Measurements from ENCODE around the gene TSR1. TPM values are rescaled to one million over a fixed set of nuclear protein-coding genes. Genes with fewer than 3 reads are reported as not detected.
A peak's percentile ranks its signal among the peaks of the same experiment; 100 is the strongest.

The TSR1 gene
- total RNA-seq (2014; rRNA removed; shearing (Covaris generic)) = 46.8 and 63.3 TPM in 2 replicates

GRCh38 chr17:2336215-2336851 lies at the start of gene TSR1:
Gene TSR1 (minus strand): TSS chr17:2336457. CDS start chr17:2336427, 30 bp downstream.
- DNase-seq (ENCODE audit: low spot score) = peak; percentile 93
- in situ Hi-C loops (cut with HindIII; ENCODE audit: low sequenced_read_pairs) = no loop called here

- in situ Hi-C loops (cut with HindIII; ENCODE audit: low sequenced_read_pairs) = no loop called here
- no peak for DNase-seq (ENCODE audit: low spot score)
Observed at GRCh38 chr17:2385240-2386210, 49.3 kb upstream of the TSR1 start.

GRCh38 chr17:2384439-2385127 lies 48.3 kb upstream of the TSR1 start:
- DNase-seq (ENCODE audit: low spot score) = no peak
- in situ Hi-C loops (cut with HindIII; ENCODE audit: low sequenced_read_pairs) = no loop called here

- no peak for DNase-seq (ENCODE audit: low spot score)
- in situ Hi-C loops (cut with HindIII; ENCODE audit: low sequenced_read_pairs) = no loop called here
Observed at GRCh38 chr17:2383628-2384167, 47.4 kb upstream of the TSR1 start.

- DNase-seq (ENCODE audit: low spot score) = no peak
- in situ Hi-C loops (cut with HindIII; ENCODE audit: low sequenced_read_pairs) = no loop called here
Observed at GRCh38 chr17:2380950-2381649, 44.8 kb upstream of the TSR1 start.

GRCh38 chr17:2380226-2380922 lies 44.1 kb upstream of the TSR1 start:
- DNase-seq (ENCODE audit: low spot score) = no peak

GRCh38 chr17:2379489-2380225 lies 43.4 kb upstream of the TSR1 start:
- in situ Hi-C loops (cut with HindIII; ENCODE audit: low sequenced_read_pairs) = no loop called here
- DNase-seq (ENCODE audit: low spot score) = no peak

More at GRCh38 chr17:2380226-2380922, 44.1 kb upstream of the TSR1 start:
- in situ Hi-C loops (cut with HindIII; ENCODE audit: low sequenced_read_pairs) = no loop called here

GRCh38 chr17:2378905-2379304 lies 42.6 kb upstream of the TSR1 start:
- no peak for DNase-seq (ENCODE audit: low spot score)
- in situ Hi-C loops (cut with HindIII; ENCODE audit: low sequenced_read_pairs) = no loop called here

- in situ Hi-C loops (cut with HindIII; ENCODE audit: low sequenced_read_pairs) = no loop called here
- DNase-seq (ENCODE audit: low spot score) = no peak
Observed at GRCh38 chr17:2377659-2378058, 41.4 kb upstream of the TSR1 start.

GRCh38 chr17:2376107-2376506 lies 39.9 kb upstream of the TSR1 start:
- in situ Hi-C loops (cut with HindIII; ENCODE audit: low sequenced_read_pairs) = no loop called here
- no peak for DNase-seq (ENCODE audit: low spot score)

GRCh38 chr17:2375406-2375805 lies 39.1 kb upstream of the TSR1 start:
- DNase-seq (ENCODE audit: low spot score) = no peak
- in situ Hi-C loops (cut with HindIII; ENCODE audit: low sequenced_read_pairs) = no loop called here

- in situ Hi-C loops (cut with HindIII; ENCODE audit: low sequenced_read_pairs) = no loop called here
- no peak for DNase-seq (ENCODE audit: low spot score)
Observed at GRCh38 chr17:2374549-2375285, 38.5 kb upstream of the TSR1 start.

- no peak for DNase-seq (ENCODE audit: low spot score)
Observed at GRCh38 chr17:2373179-2373578, 36.9 kb upstream of the TSR1 start.

GRCh38 chr17:2372681-2373080 lies 36.4 kb upstream of the TSR1 start:
- in situ Hi-C loops (cut with HindIII; ENCODE audit: low sequenced_read_pairs) = no loop called here
- no peak for DNase-seq (ENCODE audit: low spot score)

More at GRCh38 chr17:2373179-2373578, 36.9 kb upstream of the TSR1 start:
- in situ Hi-C loops (cut with HindIII; ENCODE audit: low sequenced_read_pairs) = no loop called here

- DNase-seq (ENCODE audit: low spot score) = no peak
- in situ Hi-C loops (cut with HindIII; ENCODE audit: low sequenced_read_pairs) = no loop called here
Observed at GRCh38 chr17:2372180-2372579, 35.9 kb upstream of the TSR1 start.

GRCh38 chr17:2371183-2372130 lies 35.2 kb upstream of the TSR1 start:
- in situ Hi-C loops (cut with HindIII; ENCODE audit: low sequenced_read_pairs) = no loop called here
- DNase-seq (ENCODE audit: low spot score) = no peak
